ENCODE results near the gene RXRA. TPM values are rescaled to one million over a fixed set of nuclear protein-coding genes. Genes with fewer than 3 reads are reported as not detected.

The RXRA gene
- total and polyA plus RNA-seq, 10 of the 15 experiments (the other 5 are each of a cell fraction or from before 2014, with no cell fraction given) = 0.89 to 36.8 (median 11.1) TPM

DNA sequence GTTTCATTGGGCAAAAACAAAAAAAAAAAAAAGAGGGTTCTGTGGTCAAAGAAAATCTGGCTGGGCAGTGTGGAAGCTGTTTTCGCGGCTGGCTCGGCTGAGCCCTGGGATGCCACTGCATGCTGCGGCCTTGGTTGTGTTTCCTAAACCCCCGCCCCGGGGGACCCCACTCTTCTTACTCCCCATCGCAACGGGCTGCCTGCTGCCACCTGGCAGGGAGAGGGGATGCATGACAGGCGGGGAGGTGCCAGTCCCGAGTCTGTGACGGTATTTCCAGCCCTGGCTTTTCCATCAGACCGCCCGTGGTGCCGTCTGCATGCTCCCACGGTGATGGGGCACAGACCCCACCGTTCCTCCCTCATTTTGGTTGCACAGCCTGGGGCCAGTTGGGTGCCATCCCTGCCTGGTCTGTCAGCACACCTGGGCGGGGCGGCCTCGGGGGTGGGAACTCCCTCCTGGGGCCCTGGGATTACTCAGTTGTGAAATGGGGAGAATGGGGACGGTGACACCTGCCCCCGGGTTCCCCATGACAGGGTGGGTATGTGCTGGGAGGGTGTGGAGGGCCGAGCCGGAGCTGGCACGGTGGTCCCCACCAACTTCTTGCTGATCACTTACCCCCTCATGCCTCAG is 101.0 kb downstream of the RXRA start:
- Histone ChIP-seq H2AFZ (ENCODE audit: control insufficient read depth, low read depth, low read length) (no peak overlapping the region), H4K20me1 (ENCODE audit: control insufficient read depth, insufficient read depth) (no peaks in the 10 kb centered on the region), H3K27ac (ENCODE audit: control insufficient read depth, insufficient read depth) (no peak overlapping the region), H3K27me3 (replicated peaks in 1 of 2; ENCODE audit: control insufficient read depth in 2 of 2, insufficient read depth in 2 of 2, low read length in 1 of 2) (no peaks in the 10 kb centered on the region), H3K79me2 (ENCODE audit: control insufficient read depth, insufficient read depth, low read length) (no peaks in the 10 kb centered on the region), H3K4me2 (ENCODE audit: control insufficient read depth, insufficient read depth) (no peak overlapping the region), H3K36me3 (ENCODE audit: control insufficient read depth in 2 of 2, insufficient read depth in 2 of 2, low read length in 1 of 2) (peaks cover 0 to 5% of the 10 kb centered on the region in 2 experiments; a peak in 2 of 4 replicates), H3K9ac (ENCODE audit: control insufficient read depth, insufficient read depth, low read length) (no peak overlapping the region), H3K4me3 (no peak overlapping the region), H3K9me3 (replicated peaks; ENCODE audit: control insufficient read depth, insufficient read depth, low read length) (no peaks in the 10 kb centered on the region), H3K4me1 (ENCODE audit: control insufficient read depth, insufficient read depth, low read length) (peaks cover 8% of the 10 kb centered on the region)
- DNase-seq (ENCODE audit: low read depth, low spot score) = no peak
- in situ Hi-C loops (cut with MboI) (no loop called here), intact Hi-C loops (cut with micrococcal nuclease; ENCODE audit: unreplicated experiment) (no loop called here)
- ChIA-PET CTCF (interaction anchor here (1.2 kb wide), 1 partner anchor 20 kb away, joined by 6 read pairs; no protein-coding TSS in a partner anchor), SMC1A (ENCODE audit: uncharacterized antibody, unreplicated experiment) (no interaction called here), RAD21 (ENCODE audit: unreplicated experiment) (interaction anchor here (2.6 kb wide), 1 partner anchor 36 kb away, joined by 11 read pairs; no protein-coding TSS in a partner anchor), POLR2A (no interaction called here)
- FAIRE-seq = no peak
- no TSS peak for BruUV-seq (replicated peaks)
- 88% methylated on average over 19 of the region's 24 CpGs for WGBS (ENCODE audit: insufficient coverage, insufficient replicate concordance, low lambda C conversion rate, missing lambda C conversion rate)
- no peak for TF ChIP-seq FOXK2 (IDR thresholded peaks at IDR 0.05)
- TF ChIP-seq RUNX3 (IDR thresholded peaks at IDR 0.05; ENCODE audit: low read length) = 0 out of 2 replicates have a peak, but pooled peaks have one; percentile 5
- peak; percentile 27; the same call in 1 of the 3 replicates for ATAC-seq

DNA sequence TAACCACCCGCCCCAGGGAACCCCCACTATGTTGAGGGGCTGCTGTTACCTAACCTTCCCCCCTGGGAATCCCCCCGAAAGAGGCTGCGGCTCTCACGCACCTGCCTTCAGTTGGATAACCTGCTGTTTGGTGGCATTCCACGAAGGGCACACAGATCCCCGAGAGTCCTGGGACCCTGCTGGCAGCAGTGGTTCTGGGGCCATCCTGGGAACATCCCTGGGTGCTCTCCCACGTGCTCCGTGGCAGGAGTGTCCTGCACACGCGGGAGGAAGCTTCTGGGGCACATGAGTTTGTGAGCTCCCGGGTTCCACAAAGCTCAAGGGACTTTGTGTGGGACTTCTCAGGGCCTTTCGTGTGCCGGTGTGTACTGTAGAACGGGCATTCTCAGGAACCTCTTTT is 102.3 kb downstream of the RXRA start:
- WGBS (ENCODE audit: insufficient coverage, insufficient replicate concordance, low lambda C conversion rate, missing lambda C conversion rate) = 41% methylated on average over 14 of the region's 14 CpGs
- H4K20me1 ChIP-seq (ENCODE audit: control insufficient read depth, insufficient read depth) = no peaks in the 10 kb centered on the region
- ChIA-PET RAD21 (ENCODE audit: unreplicated experiment) (interaction anchor here (1.4 to 2.6 kb wide), 2 partner anchors 33 to 37 kb away, joined by 4 to 11 read pairs; no protein-coding TSS in a partner anchor), CTCF (interaction anchor here (1.0 to 1.2 kb wide), 2 partner anchors 17 to 21 kb away, joined by 3 to 6 read pairs; no protein-coding TSS in a partner anchor), SMC1A (ENCODE audit: uncharacterized antibody, unreplicated experiment) (interaction anchor here (1.2 to 1.6 kb wide), 2 partner anchors 21 to 38 kb away, joined by 3 to 6 read pairs; no protein-coding TSS in a partner anchor), POLR2A (interaction anchor here (0.6 to 0.8 kb wide), 2 partner anchors 36 to 440 kb away, joined by 3 to 4 read pairs; no protein-coding TSS in a partner anchor)
- no peak overlapping the region for H3K9ac ChIP-seq (ENCODE audit: control insufficient read depth, insufficient read depth, low read length)
- peak; percentile 49 for ATAC-seq
- no peaks in the 10 kb centered on the region for H3K9me3 ChIP-seq (replicated peaks; ENCODE audit: control insufficient read depth, insufficient read depth, low read length)
- peaks cover 8% of the 10 kb centered on the region for H3K4me1 ChIP-seq (ENCODE audit: control insufficient read depth, insufficient read depth, low read length)
- peaks cover 0 to 6% of the 10 kb centered on the region in 2 experiments; a peak in 3 of 4 replicates for H3K36me3 ChIP-seq (ENCODE audit: control insufficient read depth in 2 of 2, insufficient read depth in 2 of 2, low read length in 1 of 2)
- DNase-seq (ENCODE audit: low read depth, low spot score) = no peak
- in situ Hi-C loops (cut with MboI) = no loop called here
- intact Hi-C loops (cut with micrococcal nuclease; ENCODE audit: unreplicated experiment) = loop anchor here (1.0 kb wide), 1 partner anchor 37 kb away; no protein-coding TSS in a partner anchor
- peak overlapping the region; percentile 55 for H3K27ac ChIP-seq (ENCODE audit: control insufficient read depth, insufficient read depth)
- BruUV-seq (replicated peaks) = no TSS peak
- no peak overlapping the region for H2AFZ ChIP-seq (ENCODE audit: control insufficient read depth, low read depth, low read length)
- no peak overlapping the region for H3K4me2 ChIP-seq (ENCODE audit: control insufficient read depth, insufficient read depth)
- FAIRE-seq = no peak
- no peaks in the 10 kb centered on the region for H3K79me2 ChIP-seq (ENCODE audit: control insufficient read depth, insufficient read depth, low read length)
- H3K27me3 ChIP-seq (replicated peaks in 1 of 2; ENCODE audit: control insufficient read depth in 2 of 2, insufficient read depth in 2 of 2, low read length in 1 of 2) = no peaks in the 10 kb centered on the region
- no peak overlapping the region for H3K4me3 ChIP-seq
- TF ChIP-seq IKZF2 (IDR thresholded peaks at IDR 0.05) (peak; percentile 24 to 44; a peak in 2 of 4 replicates), HDGF (IDR thresholded peaks at IDR 0.05) (no peak), MYC (IDR thresholded peaks at IDR 0.05; ENCODE audit: insufficient read depth, insufficient read length, insufficient replicate concordance, low read length, severe bottlenecking) (no peak), ZNF24 (IDR thresholded peaks at IDR 0.05) (no peak), IKZF1 (conservative IDR thresholded peaks at IDR 0.05) (peak; percentile 45), BHLHE40 (IDR thresholded peaks at IDR 0.05; ENCODE audit: borderline replicate concordance in 1 of 2, low read depth in 2 of 2, low read length in 1 of 2) (peak in 1 of 2 experiments; percentile 64; a peak in 2 of 4 replicates), RFX5 (IDR thresholded peaks at IDR 0.05; ENCODE audit: low read depth, low read length) (no peak), SMARCA5 (IDR thresholded peaks at IDR 0.05) (no peak), TCF3 (IDR thresholded peaks at IDR 0.05; ENCODE audit: borderline replicate concordance, insufficient read depth, low read depth, low read length) (no peak)
- TF ChIP-seq, protein P1, sequence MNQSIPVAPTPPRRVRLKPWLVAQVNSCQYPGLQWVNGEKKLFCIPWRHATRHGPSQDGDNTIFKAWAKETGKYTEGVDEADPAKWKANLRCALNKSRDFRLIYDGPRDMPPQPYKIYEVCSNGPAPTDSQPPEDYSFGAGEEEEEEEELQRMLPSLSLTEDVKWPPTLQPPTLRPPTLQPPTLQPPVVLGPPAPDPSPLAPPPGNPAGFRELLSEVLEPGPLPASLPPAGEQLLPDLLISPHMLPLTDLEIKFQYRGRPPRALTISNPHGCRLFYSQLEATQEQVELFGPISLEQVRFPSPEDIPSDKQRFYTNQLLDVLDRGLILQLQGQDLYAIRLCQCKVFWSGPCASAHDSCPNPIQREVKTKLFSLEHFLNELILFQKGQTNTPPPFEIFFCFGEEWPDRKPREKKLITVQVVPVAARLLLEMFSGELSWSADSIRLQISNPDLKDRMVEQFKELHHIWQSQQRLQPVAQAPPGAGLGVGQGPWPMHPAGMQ (IDR thresholded peaks at IDR 0.05; ENCODE audit: borderline replicate concordance) = no peak
- TF ChIP-seq, protein P2, sequence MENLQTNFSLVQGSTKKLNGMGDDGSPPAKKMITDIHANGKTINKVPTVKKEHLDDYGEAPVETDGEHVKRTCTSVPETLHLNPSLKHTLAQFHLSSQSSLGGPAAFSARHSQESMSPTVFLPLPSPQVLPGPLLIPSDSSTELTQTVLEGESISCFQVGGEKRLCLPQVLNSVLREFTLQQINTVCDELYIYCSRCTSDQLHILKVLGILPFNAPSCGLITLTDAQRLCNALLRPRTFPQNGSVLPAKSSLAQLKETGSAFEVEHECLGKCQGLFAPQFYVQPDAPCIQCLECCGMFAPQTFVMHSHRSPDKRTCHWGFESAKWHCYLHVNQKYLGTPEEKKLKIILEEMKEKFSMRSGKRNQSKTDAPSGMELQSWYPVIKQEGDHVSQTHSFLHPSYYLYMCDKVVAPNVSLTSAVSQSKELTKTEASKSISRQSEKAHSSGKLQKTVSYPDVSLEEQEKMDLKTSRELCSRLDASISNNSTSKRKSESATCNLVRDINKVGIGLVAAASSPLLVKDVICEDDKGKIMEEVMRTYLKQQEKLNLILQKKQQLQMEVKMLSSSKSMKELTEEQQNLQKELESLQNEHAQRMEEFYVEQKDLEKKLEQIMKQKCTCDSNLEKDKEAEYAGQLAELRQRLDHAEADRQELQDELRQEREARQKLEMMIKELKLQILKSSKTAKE (IDR thresholded peaks at IDR 0.05; ENCODE audit: low read depth, poor library complexity, severe bottlenecking) = no peak

Measured in GM12878 (cell line).